ENCODE measurements around the gene MAML1.

MAML1 gene

DNA sequence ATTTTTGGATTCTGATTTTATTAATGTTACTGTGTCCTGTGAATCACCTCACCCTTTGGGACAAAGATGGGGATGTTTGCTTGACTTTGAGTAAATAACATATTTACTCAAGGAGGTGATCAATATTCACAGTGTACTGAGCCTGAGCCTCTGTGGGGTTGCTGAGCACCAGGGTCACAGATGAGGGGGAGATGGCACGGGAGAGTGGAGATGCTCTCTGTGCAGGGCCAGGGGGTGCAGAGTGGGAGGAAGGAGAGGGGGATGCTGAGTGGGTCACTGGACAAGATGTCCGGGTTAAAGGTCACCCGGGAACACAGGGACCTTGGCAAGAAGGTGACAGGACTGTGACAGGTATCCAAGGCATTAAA, 92.1 kb downstream of the MAML1 start:
- DNase-seq (ENCODE audit: low read depth): no peak

DNA sequence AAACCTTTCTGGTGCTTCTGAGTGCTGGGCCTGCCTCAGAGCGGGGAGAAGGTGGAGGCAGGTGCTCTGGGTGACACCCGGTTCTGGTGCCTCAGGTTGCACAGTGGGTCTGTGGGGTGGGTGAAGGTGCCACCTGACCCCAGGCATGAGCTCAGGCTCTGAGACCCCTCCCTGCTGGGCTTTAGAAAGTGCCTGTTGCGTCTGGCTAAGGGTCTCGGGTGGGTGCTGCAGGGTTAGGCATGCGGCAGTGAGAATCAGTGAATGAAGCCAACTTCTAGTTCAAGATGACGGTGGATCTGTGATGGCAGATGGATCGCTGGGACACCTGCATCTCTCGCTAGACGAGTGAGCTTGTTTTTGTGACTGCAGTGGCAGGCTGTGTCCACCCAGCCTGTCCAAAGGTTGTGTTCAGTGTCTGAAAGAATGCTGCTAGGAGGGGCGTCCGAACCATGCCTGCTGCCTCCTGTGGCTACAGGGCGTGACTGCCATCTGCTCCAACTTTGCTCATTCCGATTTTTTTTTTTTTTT, 93.1 kb downstream of the MAML1 start:
- DNase-seq (ENCODE audit: low read depth): no peak

All from stromal cell of bone marrow (primary cell).